Neural progenitor cell (in vitro differentiated cells): ENCODE data around the gene UBA6. TPM values are rescaled to one million over a fixed set of nuclear protein-coding genes. Genes with fewer than 3 reads are reported as not detected.

Experiments
- DNase-seq: peaks from one replicate; pipeline ENCODE4 v3.0.0-alpha.2; 2016; ENCODE audit warnings: low spot score
- H2AFZ ChIP-seq: fragments of 200-600 bp; sonication (generic); replicated peaks from 2 replicates; pipeline ENCODE4 v1.6.1; 2016; ENCODE audit warnings: antibody characterized with exemption
- H3F3A ChIP-seq: fragments of 200-600 bp; sonication (generic); 2 replicates; pipeline ENCODE4 v1.6.1; 2016; ENCODE audit warnings: antibody characterized with exemption, low read depth
- H3K27ac ChIP-seq: fragments of 200-600 bp; sonication (generic); 2 replicates; pipeline ENCODE4 v1.5.1; 2016; ENCODE audit warnings: mild to moderate bottlenecking
- H3K27me3 ChIP-seq: fragments of 200-600 bp; sonication (generic); 2 replicates; pipeline ENCODE4 v1.6.1; 2016; ENCODE audit warnings: mild to moderate bottlenecking, moderate library complexity
- H3K36me3 ChIP-seq: fragments of 200-600 bp; sonication (generic); 2 replicates; pipeline ENCODE4 v1.5.1; 2016
- H3K4me1 ChIP-seq: fragments of 200-600 bp; sonication (generic); 2 replicates; pipeline ENCODE4 v1.6.1; 2016; ENCODE audit warnings: mixed run types
- H3K4me2 ChIP-seq: fragments of 200-600 bp; sonication (generic); 2 replicates; pipeline ENCODE4 v1.6.1; 2016
- H3K4me3 ChIP-seq: fragments of 200-600 bp; sonication (generic); 2 replicates; pipeline ENCODE4 v1.5.1; 2016
- H3K79me2 ChIP-seq: fragments of 200-600 bp; sonication (generic); 2 replicates; pipeline ENCODE4 v1.6.1; 2016; ENCODE audit warnings: low read depth
- H3K9ac ChIP-seq: fragments of 200-600 bp; sonication (generic); 2 replicates; pipeline ENCODE4 v1.6.1; 2016
- H3K9me3 ChIP-seq: fragments of 200-600 bp; sonication (generic); 2 replicates; pipeline ENCODE4 v1.5.1; 2016; ENCODE audit warnings: low read depth
- H4K20me1 ChIP-seq: fragments of 200-600 bp; sonication (generic); 2 replicates; pipeline ENCODE4 v1.6.1; 2016; ENCODE audit warnings: low read depth
- H3K27ac Mint-ChIP-seq: 3 replicates; pipeline ENCODE4 v1.8.0; 2021; ENCODE audit warnings: mixed read lengths
- H3K27me3 Mint-ChIP-seq: 2 replicates; pipeline ENCODE4 v1.8.0; 2022; ENCODE audit warnings: low read depth, mild to moderate bottlenecking, inconsistent platforms, moderate library complexity, mixed read lengths; ENCODE audit not compliant: insufficient read depth
- H3K36me3 Mint-ChIP-seq: 3 replicates; pipeline ENCODE4 v1.8.0; 2021; ENCODE audit warnings: mixed read lengths
- H3K4me1 Mint-ChIP-seq: 3 replicates; pipeline ENCODE4 v1.8.0; 2021; ENCODE audit warnings: mixed read lengths
- H3K4me3 Mint-ChIP-seq: 3 replicates; pipeline ENCODE4 v1.8.0; 2021; ENCODE audit warnings: mild to moderate bottlenecking, moderate library complexity, mixed read lengths
- H3K9me3 Mint-ChIP-seq: 3 replicates; pipeline ENCODE4 v1.8.0; 2020; ENCODE audit warnings: mixed read lengths
- EZH2 ChIP-seq: fragments of 200-600 bp; sonication (generic); IDR thresholded peaks from 2 replicates; pipeline ENCODE4 v1.6.1; 2017; ENCODE audit warnings: antibody characterized with exemption, mild to moderate bottlenecking, moderate library complexity
- EZH2phosphoT487 ChIP-seq: fragments of 200-600 bp; sonication (generic); IDR thresholded peaks from 2 replicates; pipeline ENCODE4 v1.6.1; 2017; ENCODE audit warnings: antibody characterized with exemption
- total RNA-seq: library from RNA; depleted of rRNA; stranded (reverse); fragments of >200 nt; gene quantifications from 2 replicates; pipeline ENCODE4 v1.2.3, GENCODE V29; 2015; ENCODE audit warnings: low replicate concordance
- TF ChIP-seq, protein P1 (sequence below): fragments of 200-600 bp; sonication (generic); IDR thresholded peaks from 2 replicates; pipeline ENCODE4 v1.5.1; 2017; ENCODE audit warnings: antibody characterized with exemption, mild to moderate bottlenecking

Gene UBA6
- total RNA-seq, 1 donor from 2014 or later, result 162 TPM

DNA sequence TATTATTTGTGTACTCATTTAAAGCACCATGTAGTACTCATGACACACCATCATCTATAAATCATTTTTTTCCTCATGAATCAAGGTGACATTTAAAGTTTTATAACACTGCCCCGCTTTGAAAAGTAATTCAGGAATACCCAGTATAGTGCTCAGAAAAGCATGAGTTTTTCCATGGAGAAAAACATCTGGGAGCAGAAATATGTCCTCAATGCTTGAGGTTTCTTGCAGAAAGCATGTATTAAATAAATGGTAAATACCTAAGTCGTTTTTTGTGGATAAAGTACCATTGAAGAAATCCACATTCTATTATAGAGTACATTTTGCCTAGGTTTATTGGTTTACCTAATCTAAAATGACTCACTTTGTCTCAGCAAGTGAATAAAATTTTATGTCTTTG is 66.2 kb downstream of the UBA6 start:
- Mint-ChIP-seq H3K27me3 (no peaks in the 10 kb centered on the region), H3K9me3 (peaks cover 4% of the 10 kb centered on the region), H3K36me3 (peaks cover 33% of the 10 kb centered on the region), H3K4me1 (no peaks in the 10 kb centered on the region), H3K27ac (no peak overlapping the region), H3K4me3 (no peak overlapping the region)
- no peak for DNase-seq
- Histone ChIP-seq H3K9me3 (no peaks in the 10 kb centered on the region), H2AFZ (no peak overlapping the region), H3K36me3 (peaks cover 36% of the 10 kb centered on the region), H4K20me1 (no peaks in the 10 kb centered on the region), H3F3A (no peaks in the 10 kb centered on the region), H3K27me3 (no peaks in the 10 kb centered on the region), H3K9ac (no peak overlapping the region), H3K79me2 (no peaks in the 10 kb centered on the region), H3K4me1 (no peaks in the 10 kb centered on the region), H3K4me2 (no peak overlapping the region), H3K4me3 (no peak overlapping the region), H3K27ac (no peak overlapping the region)
- TF ChIP-seq EZH2phosphoT487 (no peak), EZH2 (no peak)
- TF ChIP-seq, protein P1, sequence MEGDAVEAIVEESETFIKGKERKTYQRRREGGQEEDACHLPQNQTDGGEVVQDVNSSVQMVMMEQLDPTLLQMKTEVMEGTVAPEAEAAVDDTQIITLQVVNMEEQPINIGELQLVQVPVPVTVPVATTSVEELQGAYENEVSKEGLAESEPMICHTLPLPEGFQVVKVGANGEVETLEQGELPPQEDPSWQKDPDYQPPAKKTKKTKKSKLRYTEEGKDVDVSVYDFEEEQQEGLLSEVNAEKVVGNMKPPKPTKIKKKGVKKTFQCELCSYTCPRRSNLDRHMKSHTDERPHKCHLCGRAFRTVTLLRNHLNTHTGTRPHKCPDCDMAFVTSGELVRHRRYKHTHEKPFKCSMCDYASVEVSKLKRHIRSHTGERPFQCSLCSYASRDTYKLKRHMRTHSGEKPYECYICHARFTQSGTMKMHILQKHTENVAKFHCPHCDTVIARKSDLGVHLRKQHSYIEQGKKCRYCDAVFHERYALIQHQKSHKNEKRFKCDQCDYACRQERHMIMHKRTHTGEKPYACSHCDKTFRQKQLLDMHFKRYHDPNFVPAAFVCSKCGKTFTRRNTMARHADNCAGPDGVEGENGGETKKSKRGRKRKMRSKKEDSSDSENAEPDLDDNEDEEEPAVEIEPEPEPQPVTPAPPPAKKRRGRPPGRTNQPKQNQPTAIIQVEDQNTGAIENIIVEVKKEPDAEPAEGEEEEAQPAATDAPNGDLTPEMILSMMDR, result no peak

DNA sequence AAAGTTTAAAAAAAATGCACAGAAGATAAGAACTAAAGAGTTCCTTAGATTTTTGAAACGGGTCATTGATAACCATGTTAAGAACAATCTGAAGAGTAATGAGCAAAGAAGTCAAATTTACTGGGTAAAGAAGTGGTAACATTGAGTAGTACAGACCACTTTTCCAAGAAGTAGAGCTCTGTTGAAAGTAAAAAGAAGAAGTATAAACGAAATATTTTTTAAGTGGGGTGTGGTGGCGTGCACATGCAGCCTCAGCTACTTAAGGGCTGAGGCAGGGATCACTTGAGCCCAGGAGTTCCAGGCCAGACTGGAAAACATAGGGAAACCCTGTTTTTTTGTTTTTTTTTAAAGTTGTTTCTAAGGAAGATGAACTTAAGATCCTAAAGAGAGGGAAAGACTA is 68.5 kb downstream of the UBA6 start:
- Histone ChIP-seq H3K4me3 (no peak overlapping the region), H3K36me3 (peaks cover 42% of the 10 kb centered on the region), H3K4me2 (no peak overlapping the region), H3K9me3 (no peaks in the 10 kb centered on the region), H2AFZ (no peak overlapping the region), H3K27me3 (no peaks in the 10 kb centered on the region), H3F3A (no peaks in the 10 kb centered on the region), H3K9ac (no peak overlapping the region), H4K20me1 (peaks cover 3% of the 10 kb centered on the region), H3K79me2 (no peaks in the 10 kb centered on the region), H3K27ac (no peak overlapping the region), H3K4me1 (no peaks in the 10 kb centered on the region)
- no peaks in the 10 kb centered on the region for H3K4me1 Mint-ChIP-seq
- H3K27ac Mint-ChIP-seq, result no peak overlapping the region
- H3K9me3 Mint-ChIP-seq, result no peaks in the 10 kb centered on the region
- peaks cover 27% of the 10 kb centered on the region for H3K36me3 Mint-ChIP-seq
- no peak for DNase-seq
- no peak overlapping the region for H3K4me3 Mint-ChIP-seq
- TF ChIP-seq EZH2phosphoT487, result no peak
- TF ChIP-seq, protein P1, result no peak
- no peak for TF ChIP-seq EZH2
- H3K27me3 Mint-ChIP-seq, result no peaks in the 10 kb centered on the region

DNA sequence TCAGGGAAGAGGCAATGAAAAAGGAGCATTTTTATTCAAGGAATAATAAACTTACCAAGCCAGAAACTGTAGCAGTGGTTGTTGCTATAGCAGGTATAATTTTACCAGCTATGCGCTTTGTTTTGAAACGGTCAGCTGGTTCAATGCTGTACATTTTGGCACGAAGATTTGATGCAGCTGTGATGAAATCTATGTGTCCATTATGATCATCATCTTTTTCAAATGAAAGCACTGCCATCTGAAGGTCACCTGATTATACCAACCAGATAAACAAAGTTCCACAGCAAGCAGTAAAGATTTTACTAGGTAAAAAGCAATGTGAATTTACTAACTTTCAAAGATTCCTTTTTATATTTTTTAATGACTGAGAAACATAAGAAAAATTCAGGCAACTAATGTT is 76.0 kb downstream of the UBA6 start:
- peaks cover 28% of the 10 kb centered on the region for H3K36me3 Mint-ChIP-seq
- H3K79me2 ChIP-seq, result no peaks in the 10 kb centered on the region
- TF ChIP-seq EZH2phosphoT487 (no peak), EZH2 (no peak)
- TF ChIP-seq, protein P1, result no peak

More for the DNA sequence above, 76.0 kb downstream of the UBA6 start:
- Histone ChIP-seq H3K27me3 (no peaks in the 10 kb centered on the region), H3K27ac (no peak overlapping the region), H2AFZ (no peak overlapping the region), H3F3A (no peaks in the 10 kb centered on the region), H3K9me3 (no peaks in the 10 kb centered on the region), H3K9ac (no peak overlapping the region), H3K4me3 (no peak overlapping the region), H4K20me1 (peaks cover 3% of the 10 kb centered on the region), H3K4me1 (no peaks in the 10 kb centered on the region), H3K36me3 (peaks cover 32% of the 10 kb centered on the region), H3K4me2 (no peak overlapping the region)
- H3K9me3 Mint-ChIP-seq, result no peaks in the 10 kb centered on the region
- H3K27me3 Mint-ChIP-seq, result no peaks in the 10 kb centered on the region
- H3K4me1 Mint-ChIP-seq, result no peaks in the 10 kb centered on the region
- no peak for DNase-seq
- H3K27ac Mint-ChIP-seq, result no peak overlapping the region
- H3K4me3 Mint-ChIP-seq, result no peak overlapping the region
